Measurements from ENCODE around the gene GADD45B. TPM values are rescaled to one million over a fixed set of nuclear protein-coding genes. Genes with fewer than 3 reads are reported as not detected.

The GADD45B gene
- total RNA-seq, 1 experiment from 2014 or later, result 16.2 TPM

DNA sequence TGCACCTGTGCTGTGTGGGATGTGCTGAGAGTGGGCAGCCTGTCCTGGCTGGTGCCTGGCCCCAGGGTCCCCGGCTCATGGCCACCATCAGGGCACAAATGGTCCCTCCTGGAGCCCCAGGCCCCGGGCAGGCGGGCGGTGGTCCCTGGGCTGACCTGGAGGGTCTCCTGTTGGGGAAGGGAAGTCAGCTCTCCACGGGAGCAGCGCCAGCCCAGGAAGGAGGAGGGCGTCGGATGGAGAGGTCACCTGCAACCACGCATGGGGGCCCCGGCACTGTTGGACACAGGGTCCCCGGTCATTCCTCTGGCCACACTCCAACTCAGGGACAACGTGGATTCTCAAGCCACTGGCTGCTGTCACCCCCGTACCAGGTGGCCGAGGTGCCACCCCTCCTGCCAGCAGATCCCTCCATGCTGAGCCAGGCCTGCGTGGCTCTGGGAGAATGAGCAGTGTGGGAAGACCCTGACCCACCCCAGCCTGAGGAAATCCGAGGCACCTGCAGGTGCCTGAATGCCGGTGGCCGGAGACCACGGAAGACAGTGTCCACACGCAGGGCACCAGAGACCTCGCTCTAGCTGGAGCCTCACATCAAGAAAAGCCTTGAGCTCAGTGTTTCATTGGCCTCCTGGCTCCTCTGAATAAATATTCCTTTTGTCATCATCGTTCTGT is 32.7 kb upstream of the GADD45B start:
- DNase-seq, result no peak
- no peaks in the 10 kb centered on the region; the same call in 1 of the 2 replicates for H3K27me3 Mint-ChIP-seq (ENCODE audit: low read depth)
- no peak overlapping the region for H3K56ac ChIP-seq (ENCODE audit: insufficient read length, low read depth, low read length)
- H3K9me3 ChIP-seq (ENCODE audit: control insufficient read depth, low read depth, low read length), result no peaks in the 10 kb centered on the region
- no peak overlapping the region for H2BK12ac ChIP-seq (ENCODE audit: insufficient read length, low read depth, low read length)
- no peak overlapping the region for H2BK15ac ChIP-seq (ENCODE audit: low read depth, low read length)
- WGBS (ENCODE audit: extremely low coverage, insufficient read length, low lambda C conversion rate), result no CpG with 5 or more reads among the region's 22 CpGs
- peak overlapping the region in 1 of 3 experiments; percentile 54; a peak in 2 of 7 replicates for H3K27ac Mint-ChIP-seq
- no peak overlapping the region for H2BK5ac ChIP-seq (ENCODE audit: insufficient read length, low read length)
- H3K4me1 ChIP-seq (ENCODE audit: insufficient read depth, low read length), result no peaks in the 10 kb centered on the region
- no peak overlapping the region for H4K8ac ChIP-seq (replicated peaks; ENCODE audit: insufficient read length, low read depth, low read length)
- no peak overlapping the region for H3K27ac ChIP-seq (ENCODE audit: insufficient read length, low read depth, low read length)
- H4K20me1 ChIP-seq (ENCODE audit: control insufficient read depth, insufficient read depth, insufficient read length), result no peaks in the 10 kb centered on the region
- H3K23me2 ChIP-seq (ENCODE audit: insufficient read length, low read depth, low read length, poor library complexity, severe bottlenecking), result no peaks in the 10 kb centered on the region
- no peak for TF ChIP-seq CTCF (conservative IDR thresholded peaks at IDR 0.05)
- no peak overlapping the region for H4K5ac ChIP-seq (ENCODE audit: insufficient read length, low read depth, low read length)
- no peak overlapping the region for H2BK20ac ChIP-seq (ENCODE audit: low read depth, low read length, poor library complexity, severe bottlenecking)
- no peak overlapping the region for H2AFZ ChIP-seq (ENCODE audit: low read length)
- no peak overlapping the region for H4K91ac ChIP-seq (ENCODE audit: insufficient read length, low read depth, low read length)
- no peak overlapping the region for H2AK5ac ChIP-seq (ENCODE audit: insufficient read length, low read length)
- no peaks in the 10 kb centered on the region for H3K27me3 ChIP-seq (ENCODE audit: insufficient read depth, low read length)
- H3K9ac ChIP-seq (ENCODE audit: extremely low read depth, insufficient read length, low read length), result no peak overlapping the region
- no peak overlapping the region for H3T11ph ChIP-seq (ENCODE audit: low read length)
- no peak overlapping the region for H3K4me3 Mint-ChIP-seq
- H3K18ac ChIP-seq (ENCODE audit: insufficient read length, low read depth, low read length), result no peak overlapping the region
- H3K36me3 Mint-ChIP-seq (ENCODE audit: insufficient read depth in 1 of 3, low read depth in 3 of 3), result peaks cover 13 to 38% (median 32%) of the 10 kb centered on the region in 3 experiments; a peak in 6 of 7 replicates
- H3K4ac ChIP-seq (ENCODE audit: low read depth, low read length), result no peak overlapping the region
- no peaks in the 10 kb centered on the region; a peak in 1 of 5 replicates for H3K9me3 Mint-ChIP-seq
- peaks cover 12% of the 10 kb centered on the region; the same call in 1 of the 2 replicates for H3K79me2 ChIP-seq (ENCODE audit: insufficient read depth, low read length)
- no peak overlapping the region for H3K4me2 ChIP-seq (ENCODE audit: insufficient read depth, insufficient read length, low read length)
- H3K14ac ChIP-seq (ENCODE audit: insufficient read depth, low read length), result no peak overlapping the region
- no peak overlapping the region for H2BK120ac ChIP-seq (ENCODE audit: low read depth, low read length, poor library complexity, severe bottlenecking)
- H3K79me1 ChIP-seq (ENCODE audit: insufficient read depth, low read depth, low read length, poor library complexity, severe bottlenecking), result peaks cover 5% of the 10 kb centered on the region
- H3K4me1 Mint-ChIP-seq, result peaks cover 9 to 10% of the 10 kb centered on the region in 2 experiments; a peak in 3 of 4 replicates
- H3K23ac ChIP-seq (ENCODE audit: insufficient read length, low read depth, low read length), result no peak overlapping the region

All from H9 (cell line).